ENCODE results near the gene GET4.

The GET4 gene

DNA sequence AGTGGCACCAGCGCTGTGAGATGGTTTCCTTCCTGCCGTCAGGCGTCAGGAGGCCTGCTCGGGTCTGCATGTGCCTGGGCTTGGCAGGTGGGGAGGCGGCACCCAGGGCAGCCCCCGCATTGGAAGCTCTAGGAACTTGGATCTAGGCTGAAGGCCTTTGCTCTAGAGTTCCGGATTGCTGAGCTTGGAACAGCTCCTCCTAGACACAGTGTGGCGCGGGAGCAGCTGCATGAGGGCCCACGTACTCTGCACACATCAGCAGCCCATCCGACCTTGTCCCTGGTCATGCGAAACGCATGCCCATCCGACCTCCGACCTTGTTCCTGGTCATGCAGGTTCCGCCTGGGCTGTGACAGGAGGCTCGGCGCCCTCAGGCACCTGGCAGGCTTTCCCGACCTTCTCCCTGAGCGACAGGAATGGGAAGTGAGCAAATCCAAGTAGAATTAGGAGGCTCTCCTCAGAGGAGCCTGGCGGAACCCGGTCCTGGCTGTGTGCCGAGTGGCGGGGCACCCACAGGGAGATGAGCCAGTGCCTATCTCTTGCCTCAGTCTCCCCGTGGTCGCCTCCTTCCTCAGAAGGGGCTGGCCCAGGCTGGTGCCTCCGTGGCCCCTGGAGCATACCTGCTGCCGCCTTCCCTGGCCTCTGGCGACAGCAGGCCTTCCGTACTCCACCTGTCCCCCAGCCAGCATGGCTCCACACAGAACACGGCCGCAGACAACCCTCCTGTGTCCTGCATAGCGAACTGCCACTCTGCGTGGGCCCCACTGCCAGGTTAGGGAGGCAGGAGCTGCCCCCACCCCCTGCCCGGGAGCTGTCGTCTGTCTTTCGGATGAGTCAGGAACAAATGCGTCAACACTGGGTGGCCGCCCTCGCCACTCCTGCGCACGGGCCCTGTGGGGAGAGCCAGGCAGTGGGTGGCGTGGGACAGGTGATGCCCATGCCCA lies 12.0 kb downstream of the GET4 start:
- DNase-seq, result no peak

DNA sequence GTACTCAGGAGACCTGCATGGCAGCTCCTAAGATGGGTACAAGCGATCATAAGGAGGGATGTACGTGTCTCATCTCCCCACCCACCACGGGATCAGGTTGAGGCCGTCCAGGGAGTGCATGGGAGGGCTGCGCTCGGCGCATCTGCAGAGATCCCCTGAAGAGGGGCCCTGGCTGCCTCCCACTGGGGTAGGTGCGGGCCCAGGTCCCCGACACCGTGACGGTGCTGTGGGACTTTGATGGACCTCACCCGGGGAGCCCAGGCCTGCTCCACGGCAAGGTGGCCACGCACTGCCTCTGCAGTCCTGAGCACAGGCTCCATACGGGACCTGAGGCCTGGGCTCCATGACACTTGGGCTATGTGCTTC lies 12.7 kb downstream of the GET4 start:
- no peak for DNase-seq

DNA sequence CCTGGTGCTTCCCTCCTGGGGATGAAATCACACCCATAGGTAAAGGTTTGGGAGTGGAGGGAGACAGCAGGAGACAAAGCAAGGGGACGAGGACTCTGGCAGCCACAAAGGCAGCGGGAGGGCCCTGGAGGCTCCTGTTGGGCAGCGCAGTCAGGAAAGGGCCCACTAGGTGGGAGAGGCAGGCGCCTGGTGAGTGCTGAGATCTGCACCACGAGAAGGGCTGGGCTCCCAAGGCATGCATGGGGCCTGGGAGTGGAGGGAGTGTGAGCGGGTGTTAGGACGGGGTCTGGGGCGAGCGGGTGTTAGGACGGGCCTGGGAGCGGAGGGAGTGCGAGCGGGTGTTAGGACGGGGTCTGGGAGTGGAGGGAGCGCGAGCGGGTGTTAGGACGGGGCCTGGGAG lies 13.0 kb downstream of the GET4 start:
- no peak for DNase-seq

DNA sequence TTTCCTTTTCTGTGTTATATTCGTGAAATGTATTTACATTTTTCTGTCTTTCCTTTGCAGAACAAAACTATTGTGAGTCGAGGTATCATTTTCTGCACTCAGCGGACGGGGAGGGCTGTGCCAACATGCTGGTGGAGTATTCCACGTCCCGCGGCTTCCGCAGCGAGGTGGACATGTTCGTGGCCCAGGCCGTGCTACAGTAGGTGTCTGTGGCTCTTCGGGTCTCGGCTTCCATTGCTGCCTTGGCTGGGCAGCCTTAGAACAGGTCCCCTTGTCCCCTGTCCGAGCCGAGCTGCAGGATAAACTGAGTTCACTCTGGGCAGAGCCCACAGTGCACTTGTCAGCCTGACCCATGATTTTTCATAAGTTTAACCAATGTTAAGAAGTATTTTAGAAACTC lies 14.5 kb downstream of the GET4 start:
- no peak for DNase-seq

DNA sequence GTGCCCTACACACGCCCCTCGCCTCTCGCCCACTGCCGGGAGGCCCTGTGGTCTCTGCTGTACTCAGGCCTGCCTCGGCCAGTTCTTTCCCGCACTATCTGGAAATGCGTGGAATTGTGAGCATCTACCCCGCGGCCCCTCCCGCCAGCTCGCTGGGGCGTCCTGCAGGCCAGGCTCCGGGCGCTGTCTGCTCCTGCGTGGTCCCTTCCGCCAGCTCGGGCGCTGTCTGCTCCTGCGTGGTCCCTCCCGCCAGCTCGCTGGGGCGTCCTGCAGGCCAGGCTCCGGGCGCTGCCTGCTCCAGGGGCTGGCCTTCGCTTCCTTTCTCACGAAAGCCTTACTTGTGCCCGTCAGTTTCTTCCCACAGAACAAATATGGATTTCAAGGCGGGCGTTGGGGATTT lies 14.9 kb downstream of the GET4 start:
- no peak for DNase-seq

DNA sequence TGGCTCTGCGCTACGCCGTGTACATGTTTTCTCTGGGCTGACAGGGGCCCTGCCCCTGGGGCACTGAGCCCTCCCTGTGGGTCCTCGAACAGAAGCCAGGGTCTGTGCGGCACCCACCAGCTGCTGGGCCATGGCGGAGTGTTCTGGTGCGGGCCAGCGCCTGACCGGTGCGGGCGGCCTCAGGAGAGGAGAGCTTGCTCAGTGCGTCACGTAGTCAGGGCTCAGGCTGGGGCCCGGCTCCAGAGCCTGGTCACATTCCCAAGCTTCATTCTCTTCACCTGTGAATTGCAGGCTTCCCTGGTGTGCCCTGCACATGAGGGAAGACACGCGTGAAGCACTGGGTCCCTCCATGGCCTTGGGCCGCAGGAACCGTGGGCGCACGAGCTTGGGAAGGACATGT lies 15.5 kb downstream of the GET4 start:
- DNase-seq, result no peak

DNA sequence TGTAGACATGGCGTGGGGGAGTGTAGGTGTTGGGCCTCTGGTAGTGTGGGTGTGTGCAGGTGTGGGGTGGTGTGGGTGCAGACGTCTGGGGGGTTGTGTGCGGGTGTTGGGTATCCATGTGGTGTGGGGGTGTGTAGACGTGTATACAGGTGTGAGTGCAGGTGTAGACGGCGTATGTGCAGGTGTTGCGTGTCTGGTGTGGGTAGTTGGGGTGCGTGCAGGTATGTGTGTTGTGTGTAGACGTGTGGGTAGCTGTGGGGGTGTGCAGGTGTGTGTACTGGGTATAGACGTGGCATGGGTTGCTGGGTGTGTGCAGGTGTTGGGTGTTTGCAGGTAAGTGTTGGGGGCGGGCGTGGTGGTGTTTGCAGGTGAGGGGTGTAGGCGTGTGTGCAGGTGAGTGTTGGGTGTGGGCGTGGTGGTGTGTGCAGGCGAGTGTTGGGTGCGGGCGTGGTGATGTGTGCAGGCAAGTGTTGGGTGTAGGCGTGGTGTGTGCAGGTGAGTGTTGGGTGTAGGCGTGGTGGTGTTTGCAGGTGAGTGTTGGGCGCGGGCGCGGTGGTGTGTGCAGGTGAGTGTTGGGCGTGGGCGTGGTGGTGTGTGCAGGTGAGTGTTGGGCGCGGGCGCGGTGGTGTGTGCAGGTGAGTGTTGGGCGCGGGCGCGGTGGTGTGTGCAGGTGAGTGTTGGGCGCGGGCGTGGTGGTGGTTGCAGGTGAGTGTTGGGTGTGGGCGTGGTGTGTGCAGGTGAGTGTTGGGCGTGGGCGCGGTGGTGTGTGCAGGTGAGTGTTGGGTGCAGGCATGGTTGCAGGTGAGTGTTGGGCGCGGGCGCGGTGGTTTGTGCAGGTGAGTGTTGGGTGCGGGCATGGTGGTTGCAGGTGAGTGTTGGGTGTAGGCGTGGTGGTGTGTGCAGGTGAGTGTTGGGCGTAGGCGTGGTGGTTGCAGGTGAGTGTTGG lies 16.6 kb downstream of the GET4 start:
- DNase-seq, result no peak

DNA sequence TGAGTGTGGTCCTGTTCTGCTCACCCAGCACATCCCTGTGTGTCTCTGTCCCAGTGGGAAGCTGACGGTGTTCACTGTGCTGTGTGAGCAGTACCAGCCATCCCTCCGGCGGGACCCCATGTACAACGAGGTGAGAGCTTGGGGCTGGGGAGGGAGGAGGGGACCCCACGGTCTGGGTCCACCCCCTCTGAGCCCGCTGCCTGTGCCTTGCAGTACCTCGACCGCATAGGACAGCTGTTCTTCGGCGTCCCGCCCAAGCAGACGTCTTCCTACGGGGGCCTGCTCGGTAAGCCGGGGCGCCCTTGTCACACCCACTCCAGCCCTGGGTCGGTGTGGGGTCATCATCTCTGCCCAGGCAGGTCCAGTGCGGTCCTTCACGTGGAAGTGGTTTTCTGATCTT lies 17.3 kb downstream of the GET4 start:
- DNase-seq, result no peak

DNA sequence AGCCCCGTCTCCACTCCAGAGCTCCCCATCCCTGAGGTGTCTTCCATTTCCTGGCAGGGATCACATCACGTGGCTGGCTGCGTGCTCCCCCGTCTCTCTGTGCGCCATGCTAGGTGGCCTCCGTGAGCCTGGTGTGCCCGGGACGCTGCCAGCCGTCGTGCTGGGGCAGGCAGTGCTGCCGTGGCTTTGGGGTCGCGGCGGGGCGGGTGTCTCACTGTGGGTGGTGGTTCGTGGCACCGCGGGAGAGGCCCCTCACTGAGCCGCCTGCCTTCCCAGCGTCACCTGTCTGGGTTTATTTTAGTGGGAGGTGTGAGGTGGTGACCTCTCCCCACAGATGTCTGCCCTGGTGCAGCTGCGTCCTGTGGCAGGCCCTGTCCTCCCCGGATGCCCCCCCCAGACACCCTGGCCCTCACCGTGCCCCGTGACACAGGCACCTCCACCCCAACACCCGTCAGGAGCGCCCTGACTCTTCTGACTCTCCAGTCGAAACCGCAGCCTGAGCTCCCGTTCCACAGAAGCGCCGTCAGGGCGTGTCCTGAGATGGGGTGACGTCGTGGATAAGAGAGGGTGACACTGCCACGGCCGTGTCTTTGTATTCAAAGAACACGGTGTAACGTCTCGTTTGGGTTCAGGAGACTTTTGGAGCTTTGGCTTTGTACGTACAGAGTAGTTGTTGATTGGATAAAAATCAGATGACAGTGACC lies 18.0 kb downstream of the GET4 start:
- no peak for DNase-seq

DNA sequence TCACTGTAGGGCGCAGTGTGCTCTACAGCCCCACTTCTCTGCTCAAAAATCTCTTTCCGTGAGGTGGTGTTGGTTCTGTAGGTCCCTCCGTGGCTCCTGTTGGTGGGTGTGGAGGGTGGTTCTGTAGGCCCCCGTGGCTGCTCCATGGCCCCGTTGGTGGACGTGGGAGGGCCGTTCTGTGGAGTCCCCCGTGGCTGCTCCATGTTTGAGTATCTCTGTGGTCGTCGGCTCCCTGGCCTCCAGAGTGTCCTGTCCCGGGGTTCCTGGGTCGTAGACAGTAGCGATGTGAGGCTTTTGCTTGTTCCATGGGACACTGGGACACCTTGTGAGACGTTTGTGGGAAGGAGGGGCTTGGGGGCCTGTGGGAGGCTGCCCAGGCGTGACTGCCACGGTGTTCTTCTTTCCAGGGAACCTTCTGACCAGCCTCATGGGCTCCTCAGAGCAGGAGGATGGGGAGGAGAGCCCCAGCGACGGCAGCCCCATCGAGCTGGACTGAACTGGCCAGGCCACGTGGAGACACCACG lies 18.6 kb downstream of the GET4 start:
- DNase-seq, result no peak

DNA sequence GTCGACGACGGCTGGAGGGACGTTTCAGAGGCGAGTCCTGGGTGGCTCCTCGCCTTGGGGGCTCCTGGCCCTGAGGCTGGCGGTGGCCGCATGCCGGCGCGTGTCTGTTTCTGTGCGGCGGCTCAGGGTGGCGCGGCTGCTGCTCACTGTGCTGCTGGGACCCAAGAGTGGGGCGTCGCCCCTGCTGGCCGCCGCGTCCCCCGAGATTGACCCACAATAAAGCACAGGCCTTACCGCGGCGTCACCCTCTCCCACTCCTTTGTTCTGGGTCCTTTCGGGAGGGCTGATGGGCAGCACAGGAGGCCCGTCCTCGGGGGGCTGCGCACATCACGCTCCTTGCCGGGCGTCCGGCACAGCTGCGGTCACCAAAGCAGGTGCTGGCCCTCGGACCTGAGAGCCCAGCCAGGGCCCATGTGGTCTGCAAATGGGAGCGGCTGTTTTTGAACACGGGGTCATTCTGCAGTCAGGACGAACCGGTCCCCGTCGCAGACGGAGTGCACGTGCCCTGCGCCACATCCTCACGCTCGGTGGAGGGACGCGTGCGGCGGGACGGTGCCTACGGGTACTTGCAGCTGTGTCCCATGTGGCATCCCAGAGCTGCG lies 19.2 kb downstream of the GET4 start:
- DNase-seq, result no peak

DNA sequence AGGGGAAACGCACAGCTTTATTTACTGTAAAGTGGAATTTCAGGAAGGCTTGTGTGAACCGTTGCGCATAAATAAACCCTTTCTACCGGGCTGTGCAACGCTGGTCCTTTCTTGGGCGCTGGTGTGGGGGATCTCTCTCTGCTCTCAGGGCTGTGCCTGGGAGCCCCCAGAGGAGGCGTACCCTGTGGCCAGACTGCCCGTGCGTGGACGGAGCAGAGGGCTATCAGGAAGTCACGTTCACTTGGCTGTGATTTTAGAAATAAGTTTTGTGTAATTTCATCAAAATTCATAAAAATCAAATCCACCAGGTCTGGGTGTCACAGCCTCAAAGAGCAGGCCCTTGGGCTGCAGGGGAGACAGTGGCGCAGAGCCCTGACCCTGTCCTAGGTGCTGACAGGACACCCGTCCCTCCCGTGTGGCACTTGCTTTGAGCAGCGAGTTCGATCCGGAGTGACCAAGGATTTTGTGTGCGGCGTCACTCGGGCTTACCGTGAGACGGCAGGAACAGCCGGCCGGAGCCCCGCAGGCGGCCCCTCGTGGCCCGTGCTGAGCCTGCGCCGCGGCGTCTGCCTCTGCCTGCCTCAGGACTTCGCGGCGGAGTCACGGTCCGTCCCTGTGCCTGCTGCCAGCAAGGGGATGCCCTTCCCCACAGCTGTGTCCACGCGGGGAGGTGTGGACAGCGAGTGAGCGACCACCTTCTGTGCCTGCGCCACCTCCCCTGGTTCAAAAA lies 20.2 kb downstream of the GET4 start:
- no peak for DNase-seq

DNA sequence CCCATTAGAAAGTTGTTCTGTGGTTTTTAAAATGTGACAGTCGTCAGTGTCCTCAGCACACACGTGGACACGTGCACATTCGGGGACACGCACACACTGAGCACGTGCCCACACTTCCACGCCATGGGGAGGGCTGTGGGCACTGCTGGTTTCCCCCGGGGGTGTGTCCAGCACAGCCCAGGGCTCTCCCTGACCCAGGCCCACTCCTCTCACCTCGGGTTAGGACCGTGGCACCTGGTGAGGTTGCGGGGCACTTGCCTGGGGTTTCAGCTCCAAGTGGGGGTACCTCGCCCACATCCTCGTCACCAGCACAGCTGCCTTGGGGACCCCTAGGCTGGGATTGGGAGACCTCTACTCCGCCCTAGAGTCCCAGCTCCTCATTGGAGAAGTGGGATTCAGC lies 20.7 kb downstream of the GET4 start:
- DNase-seq, result no peak

DNA sequence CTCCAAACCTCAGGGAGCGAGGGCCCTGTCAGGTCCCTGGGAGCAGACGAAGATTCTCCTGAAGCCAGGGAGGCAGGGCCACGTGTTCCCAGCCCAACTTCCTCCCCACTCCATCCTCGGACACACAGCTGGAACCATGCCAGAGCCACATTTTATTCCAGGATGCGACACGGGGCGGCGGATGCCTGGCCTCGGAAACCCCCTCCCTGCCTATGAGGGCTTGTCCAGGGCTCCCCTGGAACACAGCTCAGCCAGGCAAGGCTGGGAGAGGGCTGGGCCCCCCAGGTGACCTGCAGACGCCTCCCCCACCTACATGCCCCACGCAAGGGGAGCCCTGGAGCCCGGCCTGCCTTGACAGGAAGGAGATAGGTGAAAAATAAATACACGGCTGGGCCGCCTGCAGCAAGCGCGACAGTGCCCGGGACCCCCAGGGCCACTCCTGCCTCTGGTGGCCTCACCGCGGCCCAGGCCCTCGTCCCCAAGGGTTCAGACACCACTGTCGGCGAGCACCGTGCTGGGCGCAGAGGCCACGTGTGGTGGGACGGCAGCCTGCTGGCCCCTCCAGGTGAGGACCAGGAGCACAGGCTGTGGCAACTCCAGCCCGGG lies 21.5 kb downstream of the GET4 start:
- DNase-seq, result no peak

DNA sequence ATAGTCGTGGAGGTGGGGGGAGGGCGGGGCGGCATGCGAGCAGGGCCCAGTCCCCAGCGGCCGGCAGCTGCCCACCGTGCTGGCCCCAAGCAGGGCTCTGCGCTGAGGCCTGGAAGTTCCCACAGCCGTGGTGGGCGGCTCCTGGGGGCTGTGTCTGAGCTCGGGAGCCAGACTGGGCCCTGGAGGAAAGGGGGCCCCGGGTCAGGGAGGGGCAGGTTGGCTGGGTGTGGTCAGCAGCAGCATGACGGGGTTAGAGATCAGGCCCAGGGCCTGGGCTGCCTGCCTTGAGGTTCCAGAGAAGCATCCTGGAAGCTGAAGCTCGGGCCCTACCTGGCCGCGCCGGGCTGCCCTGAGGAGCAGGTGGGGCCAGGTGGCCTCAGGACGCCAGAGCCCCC lies 22.1 kb downstream of the GET4 start:
- no peak for DNase-seq

DNA sequence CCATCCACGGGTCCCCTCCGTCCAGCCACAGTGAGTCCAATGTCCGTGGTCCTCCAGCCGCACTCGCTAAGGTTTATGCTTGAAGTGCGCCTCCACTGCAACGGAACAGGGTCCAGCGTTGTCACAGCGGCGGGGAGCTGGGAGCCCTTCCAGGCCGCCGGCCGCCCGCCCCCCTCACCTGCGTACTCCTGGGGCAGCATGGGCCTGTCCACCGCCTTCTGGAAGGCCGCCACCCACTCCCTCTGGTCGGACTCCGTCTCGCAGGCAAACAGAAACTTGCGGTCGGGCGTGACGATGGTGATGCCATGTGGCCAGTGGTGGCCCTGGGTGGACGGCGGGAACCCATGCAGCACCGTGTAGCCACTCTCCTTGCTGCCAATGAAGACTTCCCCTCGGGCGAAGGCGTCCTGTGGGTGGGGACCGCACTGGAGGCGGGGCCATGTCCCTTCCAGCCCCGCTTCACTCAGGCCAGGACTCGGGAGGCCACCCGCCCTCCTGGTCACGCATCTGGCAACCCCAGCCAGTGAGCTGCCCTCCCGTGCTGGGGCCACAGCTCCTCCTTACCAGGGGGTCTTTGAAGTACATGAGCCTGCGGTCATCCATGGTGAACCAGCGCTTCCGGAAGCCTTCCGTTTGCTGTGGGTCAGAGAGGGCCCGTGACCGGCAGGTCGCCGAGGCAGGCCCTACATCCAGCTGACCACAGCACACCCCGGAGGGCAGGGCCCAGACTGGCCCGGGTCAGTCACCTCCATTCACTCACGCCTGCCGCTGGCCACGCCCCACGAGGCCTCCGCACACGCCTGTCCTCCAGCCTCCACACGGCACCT lies 22.7 kb downstream of the GET4 start:
- DNase-seq, result no peak

DNA sequence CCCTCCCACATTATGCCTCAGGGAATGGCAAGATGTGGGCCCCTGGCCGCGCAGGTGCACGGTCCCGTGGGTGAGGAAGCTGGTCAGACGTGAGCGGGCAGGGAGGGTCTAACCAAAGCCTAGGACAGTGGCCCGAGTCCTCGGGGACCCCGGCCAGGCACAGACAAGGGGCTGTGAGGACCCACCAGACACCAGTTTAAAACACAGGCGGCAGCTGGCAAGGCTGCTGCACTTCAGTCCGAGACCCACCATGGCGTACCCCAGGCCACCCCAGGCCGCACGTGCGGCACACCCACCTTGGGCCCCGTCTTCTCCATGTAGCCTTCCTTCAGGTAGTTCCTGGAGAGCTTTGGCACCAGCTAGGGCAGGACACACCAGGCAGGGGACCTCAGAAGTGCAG lies 23.5 kb downstream of the GET4 start:
- no peak for DNase-seq

DNA sequence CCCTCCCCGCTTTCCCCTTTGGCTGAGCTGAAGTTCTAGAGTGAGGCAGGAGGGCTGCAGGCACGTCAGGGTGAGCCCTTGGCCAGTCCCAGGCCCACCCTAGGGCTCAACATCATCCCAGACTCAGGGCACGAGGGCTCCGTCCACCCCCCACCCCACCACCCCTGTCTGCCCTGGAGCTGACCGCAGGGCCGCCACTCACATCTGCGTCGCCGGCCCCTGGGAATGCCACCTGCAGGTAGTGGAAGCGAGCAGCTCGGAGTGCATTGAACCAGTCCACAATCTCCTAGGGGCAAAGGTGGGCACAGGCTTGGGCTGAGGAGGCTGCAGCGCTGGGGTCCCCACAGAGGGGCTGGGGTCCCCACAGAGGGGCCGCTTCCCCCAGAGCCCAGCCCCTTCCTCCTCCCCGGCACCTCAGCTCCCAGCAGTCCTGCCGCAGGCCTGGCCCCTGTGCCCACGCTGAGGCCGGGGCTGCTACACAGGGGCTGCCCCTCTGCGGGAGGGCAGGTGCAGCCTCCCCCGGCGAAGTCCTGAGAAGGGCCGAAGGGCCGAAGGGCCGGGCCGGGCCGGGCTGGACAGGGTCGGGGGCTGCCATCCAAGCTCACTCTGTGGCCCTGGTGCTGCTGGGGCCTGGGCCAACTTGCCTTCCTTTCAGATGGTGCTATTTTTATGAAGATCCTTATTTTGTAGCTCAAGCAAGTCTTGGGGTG lies 24.1 kb downstream of the GET4 start:
- no peak for DNase-seq

DNA sequence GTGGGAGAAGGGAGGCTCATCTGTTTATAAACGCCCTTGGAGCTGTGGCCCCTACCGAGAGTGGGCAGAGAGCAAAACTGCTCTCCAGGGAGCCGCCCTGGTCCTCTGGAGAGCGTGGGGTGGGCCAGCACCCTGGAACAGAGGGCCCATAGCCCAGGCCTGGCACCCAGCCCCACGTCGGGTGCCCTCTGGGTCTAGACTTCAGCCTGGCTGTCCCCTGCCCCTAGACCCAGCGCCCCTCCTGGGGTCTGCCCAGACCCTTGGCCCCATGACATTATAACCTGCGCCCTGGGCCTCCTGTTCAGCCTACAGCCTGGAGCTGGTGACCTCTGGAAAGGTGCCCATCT lies 24.7 kb downstream of the GET4 start:
- DNase-seq, result no peak
